WI38 (cell line): ENCODE results near the gene MINDY4.

Experiments
- H3K4me3 ChIP-seq: 2 replicates; pipeline ENCODE4 v1.5.1; 2011; ENCODE audit warnings: low read depth, mild to moderate bottlenecking, control low read depth, low read length
- CTCF ChIP-seq: IDR thresholded peaks from 2 replicates; pipeline ENCODE4 v1.5.1; 2012; ENCODE audit warnings: low read depth, mild to moderate bottlenecking, control low read depth, low read length

MINDY4 gene

DNA sequence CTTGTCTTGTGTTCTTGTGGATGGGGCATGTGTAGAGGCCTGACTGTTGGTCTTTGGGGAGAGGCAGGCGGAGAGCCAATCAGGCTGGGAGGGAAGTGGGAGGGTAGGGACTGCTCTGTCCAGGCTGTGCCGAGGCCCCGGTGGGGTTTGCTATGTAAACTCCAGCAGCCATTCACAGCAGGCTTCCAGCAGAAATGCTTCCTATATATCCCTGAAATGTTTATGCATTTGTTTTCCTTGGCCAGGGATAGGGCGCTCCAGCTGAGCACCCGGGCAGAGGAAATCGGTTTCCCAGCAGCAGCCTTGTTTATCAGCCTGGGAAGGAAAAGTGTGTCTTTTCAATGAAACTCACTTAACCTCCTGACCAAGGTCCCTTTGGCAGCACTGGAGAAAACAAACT, 122.1 kb downstream of the MINDY4 start:
- TF ChIP-seq CTCF, result no peak
- no peak overlapping the region for H3K4me3 ChIP-seq

GRCh38 chr7:30894009-30894408, 122.8 kb downstream of the MINDY4 start:
- no peak for TF ChIP-seq CTCF
- H3K4me3 ChIP-seq, result no peak overlapping the region

- TF ChIP-seq CTCF, result no peak
Measured at GRCh38 chr7:30894866-30895605, 123.8 kb downstream of the MINDY4 start.

GRCh38 chr7:30896036-30896435, 124.8 kb downstream of the MINDY4 start:
- no peak for TF ChIP-seq CTCF
- H3K4me3 ChIP-seq, result no peak overlapping the region

More at GRCh38 chr7:30894866-30895605, 123.8 kb downstream of the MINDY4 start:
- H3K4me3 ChIP-seq, result no peak overlapping the region

GRCh38 chr7:30896783-30897637, 125.8 kb downstream of the MINDY4 start:
- H3K4me3 ChIP-seq, result no peak overlapping the region
- no peak for TF ChIP-seq CTCF

DNA sequence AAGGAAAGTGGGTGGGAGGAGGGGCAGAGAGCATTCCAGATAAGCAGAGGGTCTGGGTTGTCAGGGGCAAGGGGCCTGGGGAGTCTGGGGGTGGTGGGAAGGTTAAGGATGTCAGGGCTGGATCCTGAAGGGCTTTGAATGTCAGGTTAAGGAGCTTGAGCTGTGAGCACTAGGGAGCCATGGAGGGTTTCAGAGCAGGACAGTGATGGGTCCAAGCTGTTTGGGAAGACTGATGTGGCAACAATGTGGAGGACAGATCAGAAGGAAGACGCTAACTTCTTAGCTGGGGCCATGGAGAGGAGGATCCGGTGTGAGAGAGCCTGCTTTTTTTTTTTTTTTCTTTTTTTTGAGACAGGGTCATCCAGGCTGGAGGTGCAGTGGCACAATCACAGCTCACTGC, 126.6 kb downstream of the MINDY4 start:
- no peak overlapping the region for H3K4me3 ChIP-seq
- TF ChIP-seq CTCF, result no peak

DNA sequence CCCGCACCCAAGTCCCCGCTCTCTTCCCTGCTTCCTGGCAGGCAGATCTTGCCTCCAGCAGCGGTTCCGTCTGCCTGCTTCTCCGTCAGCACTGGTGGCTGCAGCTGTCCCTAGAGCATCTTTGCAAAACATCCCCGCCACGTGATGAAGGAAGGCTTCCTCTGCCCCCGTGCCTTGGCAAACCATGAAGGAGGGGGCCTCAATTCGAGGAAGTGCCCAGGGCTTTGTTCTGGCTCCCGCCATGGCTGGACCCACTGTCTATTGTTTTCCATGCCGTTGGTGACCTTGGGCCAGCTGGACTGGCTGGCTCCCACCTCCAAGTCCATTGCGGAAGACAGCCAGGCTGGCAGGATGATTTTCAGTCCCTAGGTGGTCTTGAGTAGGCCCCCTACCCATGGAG, 127.2 kb downstream of the MINDY4 start:
- no peak overlapping the region for H3K4me3 ChIP-seq
- TF ChIP-seq CTCF, result no peak
